ENCODE results near the gene GNA12. TPM values are rescaled to one million over a fixed set of nuclear protein-coding genes. Genes with fewer than 3 reads are reported as not detected.

GNA12 gene
- total RNA-seq, 1 donor from 2014 or later = 54.6 TPM

GRCh38 chr7:2779051-2779450 lies 65.1 kb downstream of the GNA12 start:
- no peaks in the 10 kb centered on the region for H3K9me3 Mint-ChIP-seq
- H3K4me3 Mint-ChIP-seq = no peak overlapping the region
- peaks cover 36% of the 10 kb centered on the region for H3K36me3 Mint-ChIP-seq (ENCODE audit: low read depth)
- no peaks in the 10 kb centered on the region for H3K27me3 Mint-ChIP-seq
- CTCF ChIA-PET = no interaction called here
- peak overlapping the region; percentile 18 for H3K27ac Mint-ChIP-seq
- TF ChIP-seq CTCF (IDR thresholded peaks at IDR 0.05) = no peak
- POLR2A ChIA-PET = interaction anchor here (1.4 kb wide), 1 partner anchor 21 kb away, joined by 3 read pairs; no protein-coding TSS in a partner anchor
- no peak for DNase-seq
- H3K4me1 Mint-ChIP-seq = peaks cover 41% of the 10 kb centered on the region
- no peak for ATAC-seq (ENCODE audit: low read depth)
- intact Hi-C loops (cut with micrococcal nuclease) = no loop called here

DNA sequence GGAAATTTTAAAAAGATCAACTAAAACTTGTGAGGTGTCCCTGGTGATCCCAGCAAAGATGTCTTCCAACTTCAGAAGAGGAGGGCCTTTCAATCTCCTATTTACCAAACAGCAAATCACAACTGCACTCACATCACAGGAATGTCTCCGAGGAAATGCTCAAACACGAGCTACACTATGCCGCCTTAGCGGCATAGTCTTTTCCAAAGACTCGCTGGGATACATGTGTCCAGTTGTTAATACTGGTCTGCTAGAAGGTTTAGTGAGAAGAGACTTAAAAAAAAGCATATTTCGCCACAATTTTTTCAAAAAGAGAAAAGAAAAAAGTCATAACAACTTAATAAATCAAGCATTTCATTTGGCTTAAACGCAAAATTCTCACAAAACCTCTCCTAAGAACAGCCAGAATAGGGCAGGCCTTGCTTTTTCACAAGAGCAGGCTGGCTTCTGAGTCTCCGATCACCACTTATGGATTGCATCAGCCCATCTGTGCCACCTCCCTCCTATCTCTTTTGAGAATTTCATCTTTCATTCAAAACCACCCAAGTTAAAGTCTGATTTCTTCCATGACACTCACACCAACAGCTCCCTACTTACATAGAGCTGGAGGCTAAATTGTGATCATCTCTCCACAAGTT lies 66.1 kb downstream of the GNA12 start:
- ChIA-PET POLR2A (interaction anchor here (1.1 to 1.4 kb wide), 2 partner anchors 15 to 20 kb away, joined by 3 to 4 read pairs; no protein-coding TSS in a partner anchor), CTCF (interaction anchor here (1.0 kb wide), 1 partner anchor 21 kb away, joined by 3 read pairs; no protein-coding TSS in a partner anchor)
- Mint-ChIP-seq H3K27ac (peak overlapping the region; percentile 57), H3K4me3 (no peak overlapping the region), H3K9me3 (no peaks in the 10 kb centered on the region), H3K36me3 (ENCODE audit: low read depth) (peaks cover 35% of the 10 kb centered on the region), H3K4me1 (peaks cover 46% of the 10 kb centered on the region), H3K27me3 (no peaks in the 10 kb centered on the region)
- intact Hi-C loops (cut with micrococcal nuclease) = no loop called here
- DNase-seq = no peak
- ATAC-seq (ENCODE audit: low read depth) = no peak
- TF ChIP-seq CTCF (IDR thresholded peaks at IDR 0.05) = no peak

GRCh38 chr7:2776401-2776800 lies 67.7 kb downstream of the GNA12 start:
- intact Hi-C loops (cut with micrococcal nuclease) = no loop called here
- ChIA-PET POLR2A (no interaction called here), CTCF (no interaction called here)
- ATAC-seq (ENCODE audit: low read depth) (no peak), DNase-seq (no peak)
- TF ChIP-seq CTCF (IDR thresholded peaks at IDR 0.05) = no peak
- Mint-ChIP-seq H3K27ac (peak overlapping the region; percentile 43), H3K4me1 (peaks cover 46% of the 10 kb centered on the region), H3K36me3 (ENCODE audit: low read depth) (peaks cover 37% of the 10 kb centered on the region), H3K4me3 (no peak overlapping the region), H3K27me3 (no peaks in the 10 kb centered on the region), H3K9me3 (no peaks in the 10 kb centered on the region)

DNA sequence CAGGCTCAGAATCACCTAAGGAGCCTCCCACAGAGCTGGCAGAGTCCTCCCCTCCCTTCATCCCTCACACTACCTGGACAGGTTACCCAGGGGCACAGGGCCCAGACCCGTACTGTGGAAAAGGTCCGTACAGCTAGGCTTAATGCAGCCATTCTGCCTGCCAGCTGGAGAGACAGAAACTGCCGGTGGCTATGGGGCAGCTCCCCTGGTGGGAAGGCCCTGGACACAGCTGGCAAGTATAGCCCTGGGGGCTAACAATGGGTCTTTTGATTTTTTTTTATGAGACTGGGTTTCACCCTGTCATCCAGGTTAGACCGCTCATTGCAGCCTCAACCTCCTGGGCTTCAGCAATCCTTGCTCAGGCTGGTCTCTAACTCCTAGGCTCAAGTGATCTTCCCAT lies 68.3 kb downstream of the GNA12 start:
- no peak overlapping the region for H3K27ac Mint-ChIP-seq
- no peak for ATAC-seq (ENCODE audit: low read depth)
- CTCF ChIA-PET = no interaction called here
- no peak for TF ChIP-seq CTCF (IDR thresholded peaks at IDR 0.05)
- POLR2A ChIA-PET = interaction anchor here (0.8 to 1.3 kb wide), 2 partner anchors 18 to 57 kb away, joined by 4 to 5 read pairs; no protein-coding TSS in a partner anchor
- H3K4me3 Mint-ChIP-seq = no peak overlapping the region
- intact Hi-C loops (cut with micrococcal nuclease) = no loop called here
- no peak for DNase-seq
- H3K4me1 Mint-ChIP-seq = peaks cover 48% of the 10 kb centered on the region
- H3K27me3 Mint-ChIP-seq = no peaks in the 10 kb centered on the region
- H3K36me3 Mint-ChIP-seq (ENCODE audit: low read depth) = peaks cover 36% of the 10 kb centered on the region
- no peaks in the 10 kb centered on the region for H3K9me3 Mint-ChIP-seq

DNA sequence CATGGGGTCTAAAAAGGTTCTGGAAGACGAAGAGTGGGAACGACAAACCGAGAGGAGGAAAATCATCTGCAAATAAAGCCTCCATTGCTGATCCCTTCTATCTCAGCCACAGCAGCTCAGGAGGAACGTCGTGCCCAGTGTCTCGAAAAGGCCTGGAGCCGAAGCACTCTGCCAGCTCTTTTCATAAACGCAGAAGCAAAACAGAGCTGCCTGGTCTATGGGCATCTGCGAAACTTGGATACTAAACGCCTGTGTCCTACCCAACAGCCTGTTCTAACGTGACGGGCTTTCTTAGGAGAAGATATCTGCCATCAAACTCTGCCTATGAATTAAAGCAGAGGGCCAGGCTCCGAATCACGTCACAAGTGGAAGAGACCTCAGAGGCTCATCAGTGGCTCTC lies 68.7 kb downstream of the GNA12 start:
- Mint-ChIP-seq H3K4me1 (peaks cover 52% of the 10 kb centered on the region), H3K36me3 (ENCODE audit: low read depth) (peaks cover 35% of the 10 kb centered on the region), H3K27me3 (no peaks in the 10 kb centered on the region), H3K27ac (peak overlapping the region; percentile 79), H3K9me3 (no peaks in the 10 kb centered on the region), H3K4me3 (no peak overlapping the region)
- no peak for TF ChIP-seq CTCF (IDR thresholded peaks at IDR 0.05)
- intact Hi-C loops (cut with micrococcal nuclease) = no loop called here
- no peak for DNase-seq
- ATAC-seq (ENCODE audit: low read depth) = no peak
- ChIA-PET CTCF (no interaction called here), POLR2A (interaction anchor here (0.8 to 2.2 kb wide), 3 partner anchors 10 to 56 kb away, joined by 4 to 10 read pairs (median 5); no protein-coding TSS in a partner anchor)

Data from activated B cell treated with CpG ODN at 0.5 μM for 24 hours (primary cell).